ENCODE data around the gene VAV3. TPM values are rescaled to one million over a fixed set of nuclear protein-coding genes. Genes with fewer than 3 reads are reported as not detected.

Gene VAV3
- total RNA-seq, 1 donor from 2014 or later, result 2.6 TPM

DNA sequence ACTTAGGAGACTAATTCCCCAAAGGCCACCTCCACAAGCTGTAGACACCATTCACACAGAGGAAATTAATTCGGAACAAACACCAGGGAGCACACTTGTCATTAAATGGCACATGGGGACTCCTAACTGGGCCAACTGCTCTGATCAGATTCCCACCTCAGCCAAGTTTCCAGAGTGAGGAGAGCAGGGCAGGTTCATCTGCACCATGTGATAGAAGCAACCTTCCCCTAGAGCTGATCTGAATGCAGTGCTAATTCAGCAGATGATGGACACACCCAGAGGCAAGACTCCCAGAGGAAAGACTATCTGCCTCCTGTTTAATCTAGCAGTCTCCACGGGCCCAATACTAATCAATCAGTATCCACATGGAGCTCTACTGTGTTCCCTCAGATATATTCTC lies 147.0 kb downstream of the VAV3 start:
- H3K4me1 Mint-ChIP-seq (ENCODE audit: low read depth, unreplicated experiment), result peaks cover 10% of the 10 kb centered on the region
- H3K79me2 ChIP-seq (ENCODE audit: insufficient read depth, low read length), result no peaks in the 10 kb centered on the region

DNA sequence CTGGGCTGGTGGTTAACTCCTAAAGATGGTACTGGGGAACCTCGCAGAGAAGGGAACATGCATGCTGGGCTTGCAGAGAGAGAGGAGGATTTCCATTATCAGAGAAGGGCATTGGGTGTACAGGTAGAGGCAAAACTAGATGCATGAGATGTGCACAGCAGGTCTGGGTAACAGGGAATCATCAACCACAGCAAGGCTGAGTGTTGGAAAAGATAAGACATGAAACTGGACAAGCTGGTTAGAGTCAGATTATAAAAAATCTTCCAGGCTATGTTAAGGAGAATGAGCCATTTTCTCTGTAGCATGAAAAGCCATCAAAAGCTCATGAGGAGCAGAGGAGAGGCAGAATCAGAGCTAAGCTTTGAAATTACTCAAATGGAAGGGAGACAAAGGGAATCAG lies 147.8 kb downstream of the VAV3 start:
- H2AFZ ChIP-seq (ENCODE audit: low read depth, low read length), result no peak overlapping the region
- no peak for DNase-seq (ENCODE audit: low read depth)
- no peaks in the 10 kb centered on the region for H3K9me3 ChIP-seq (ENCODE audit: insufficient read depth, low read depth, low read length)
- Mint-ChIP-seq H3K9me3 (ENCODE audit: unreplicated experiment) (peaks cover 13% of the 10 kb centered on the region), H3K27ac (ENCODE audit: unreplicated experiment) (no peak overlapping the region), H3K36me3 (ENCODE audit: low read depth, unreplicated experiment) (peaks cover 2% of the 10 kb centered on the region), H3K4me3 (ENCODE audit: unreplicated experiment) (no peak overlapping the region), H3K27me3 (ENCODE audit: low read depth, unreplicated experiment) (no peaks in the 10 kb centered on the region), H3K4me1 (ENCODE audit: low read depth, unreplicated experiment) (peaks cover 10% of the 10 kb centered on the region)
- H3K27me3 ChIP-seq (ENCODE audit: insufficient read depth, low read length), result peaks cover 4% of the 10 kb centered on the region
- H3K9ac ChIP-seq (ENCODE audit: low read length), result no peak overlapping the region
- no peak overlapping the region for H3K4me3 ChIP-seq (ENCODE audit: insufficient read depth, low read depth, low read length)
- no peak for FAIRE-seq
- no peaks in the 10 kb centered on the region for H3K36me3 ChIP-seq (ENCODE audit: insufficient read depth, low read length)
- no peaks in the 10 kb centered on the region for H3K4me1 ChIP-seq (ENCODE audit: insufficient read depth, low read length)
- TF ChIP-seq, protein P1, sequence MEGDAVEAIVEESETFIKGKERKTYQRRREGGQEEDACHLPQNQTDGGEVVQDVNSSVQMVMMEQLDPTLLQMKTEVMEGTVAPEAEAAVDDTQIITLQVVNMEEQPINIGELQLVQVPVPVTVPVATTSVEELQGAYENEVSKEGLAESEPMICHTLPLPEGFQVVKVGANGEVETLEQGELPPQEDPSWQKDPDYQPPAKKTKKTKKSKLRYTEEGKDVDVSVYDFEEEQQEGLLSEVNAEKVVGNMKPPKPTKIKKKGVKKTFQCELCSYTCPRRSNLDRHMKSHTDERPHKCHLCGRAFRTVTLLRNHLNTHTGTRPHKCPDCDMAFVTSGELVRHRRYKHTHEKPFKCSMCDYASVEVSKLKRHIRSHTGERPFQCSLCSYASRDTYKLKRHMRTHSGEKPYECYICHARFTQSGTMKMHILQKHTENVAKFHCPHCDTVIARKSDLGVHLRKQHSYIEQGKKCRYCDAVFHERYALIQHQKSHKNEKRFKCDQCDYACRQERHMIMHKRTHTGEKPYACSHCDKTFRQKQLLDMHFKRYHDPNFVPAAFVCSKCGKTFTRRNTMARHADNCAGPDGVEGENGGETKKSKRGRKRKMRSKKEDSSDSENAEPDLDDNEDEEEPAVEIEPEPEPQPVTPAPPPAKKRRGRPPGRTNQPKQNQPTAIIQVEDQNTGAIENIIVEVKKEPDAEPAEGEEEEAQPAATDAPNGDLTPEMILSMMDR (IDR thresholded peaks at IDR 0.05; ENCODE audit: insufficient read depth, low read depth, low read length), result no peak
- no peak for TF ChIP-seq EZH2 (IDR thresholded peaks at IDR 0.05; ENCODE audit: insufficient read depth, low read length)
- no peaks in the 10 kb centered on the region for H4K20me1 ChIP-seq (ENCODE audit: insufficient read depth, low read length)
- no peaks in the 10 kb centered on the region for H3K79me2 ChIP-seq (ENCODE audit: insufficient read depth, low read length)
- no peak overlapping the region for H3K27ac ChIP-seq (ENCODE audit: low read depth, low read length)
- no peak overlapping the region for H3K4me2 ChIP-seq (ENCODE audit: low read length)

More for the DNA sequence above, 147.0 kb downstream of the VAV3 start:
- FAIRE-seq, result no peak
- no peak overlapping the region for H3K4me3 ChIP-seq (ENCODE audit: insufficient read depth, low read depth, low read length)
- H3K4me1 ChIP-seq (ENCODE audit: insufficient read depth, low read length), result no peaks in the 10 kb centered on the region
- peaks cover 2% of the 10 kb centered on the region for H3K36me3 Mint-ChIP-seq (ENCODE audit: low read depth, unreplicated experiment)
- H3K27ac ChIP-seq (ENCODE audit: low read depth, low read length), result no peak overlapping the region
- no peak for DNase-seq (ENCODE audit: low read depth)
- H2AFZ ChIP-seq (ENCODE audit: low read depth, low read length), result no peak overlapping the region
- H3K9me3 Mint-ChIP-seq (ENCODE audit: unreplicated experiment), result peaks cover 13% of the 10 kb centered on the region
- H3K9ac ChIP-seq (ENCODE audit: low read length), result no peak overlapping the region
- no peak overlapping the region for H3K27ac Mint-ChIP-seq (ENCODE audit: unreplicated experiment)
- no peak overlapping the region for H3K4me3 Mint-ChIP-seq (ENCODE audit: unreplicated experiment)
- no peaks in the 10 kb centered on the region for H3K36me3 ChIP-seq (ENCODE audit: insufficient read depth, low read length)
- H4K20me1 ChIP-seq (ENCODE audit: insufficient read depth, low read length), result no peaks in the 10 kb centered on the region
- no peaks in the 10 kb centered on the region for H3K9me3 ChIP-seq (ENCODE audit: insufficient read depth, low read depth, low read length)
- H3K4me2 ChIP-seq (ENCODE audit: low read length), result no peak overlapping the region
- H3K27me3 ChIP-seq (ENCODE audit: insufficient read depth, low read length), result peaks cover 4% of the 10 kb centered on the region
- H3K27me3 Mint-ChIP-seq (ENCODE audit: low read depth, unreplicated experiment), result no peaks in the 10 kb centered on the region
- no peak for TF ChIP-seq EZH2 (IDR thresholded peaks at IDR 0.05; ENCODE audit: insufficient read depth, low read length)
- TF ChIP-seq, protein P1 (IDR thresholded peaks at IDR 0.05; ENCODE audit: insufficient read depth, low read depth, low read length), result no peak

- Histone ChIP-seq H3K36me3 (ENCODE audit: insufficient read depth, low read length) (no peaks in the 10 kb centered on the region), H3K27ac (ENCODE audit: low read depth, low read length) (no peak overlapping the region), H3K4me1 (ENCODE audit: insufficient read depth, low read length) (no peaks in the 10 kb centered on the region), H3K4me2 (ENCODE audit: low read length) (no peak overlapping the region), H3K9me3 (ENCODE audit: insufficient read depth, low read depth, low read length) (no peaks in the 10 kb centered on the region), H3K4me3 (ENCODE audit: insufficient read depth, low read depth, low read length) (no peak overlapping the region), H3K79me2 (ENCODE audit: insufficient read depth, low read length) (no peaks in the 10 kb centered on the region), H4K20me1 (ENCODE audit: insufficient read depth, low read length) (no peaks in the 10 kb centered on the region), H2AFZ (ENCODE audit: low read depth, low read length) (no peak overlapping the region), H3K9ac (ENCODE audit: low read length) (no peak overlapping the region), H3K27me3 (ENCODE audit: insufficient read depth, low read length) (no peaks in the 10 kb centered on the region)
- Mint-ChIP-seq H3K36me3 (ENCODE audit: low read depth, unreplicated experiment) (no peaks in the 10 kb centered on the region), H3K27ac (ENCODE audit: unreplicated experiment) (no peak overlapping the region), H3K4me3 (ENCODE audit: unreplicated experiment) (no peak overlapping the region), H3K27me3 (ENCODE audit: low read depth, unreplicated experiment) (no peaks in the 10 kb centered on the region), H3K4me1 (ENCODE audit: low read depth, unreplicated experiment) (peaks cover 5% of the 10 kb centered on the region), H3K9me3 (ENCODE audit: unreplicated experiment) (no peaks in the 10 kb centered on the region)
- FAIRE-seq (no peak), DNase-seq (ENCODE audit: low read depth) (no peak)
- TF ChIP-seq, protein P1 (IDR thresholded peaks at IDR 0.05; ENCODE audit: insufficient read depth, low read depth, low read length), result no peak
- no peak for TF ChIP-seq EZH2 (IDR thresholded peaks at IDR 0.05; ENCODE audit: insufficient read depth, low read length)
Measured at GRCh38 chr1:107810291-107810951, 154.6 kb downstream of the VAV3 start.

Data from astrocyte (in vitro differentiated cells and primary cell).